OCI-LY1 (cell line): ENCODE measurements around the gene TTLL10.

Source experiments
- EZH2 ChIP-seq: fragments of 200-600 bp; sonication (generic), shearing (Covaris generic); IDR thresholded peaks from 2 replicates; pipeline ENCODE4 v1.8.0; 2017; ENCODE audit warnings: borderline replicate concordance, mixed run types, mild to moderate bottlenecking, antibody characterized with exemption, low read length, moderate library complexity, mixed read lengths
- TF ChIP-seq, protein P1 (sequence below): fragments of 200-600 bp; sonication (generic), shearing (Covaris generic); IDR thresholded peaks from 2 replicates; pipeline ENCODE4 v1.5.1; 2017; ENCODE audit warnings: mild to moderate bottlenecking, antibody characterized with exemption, low read length, moderate library complexity, mixed read lengths

DNA sequence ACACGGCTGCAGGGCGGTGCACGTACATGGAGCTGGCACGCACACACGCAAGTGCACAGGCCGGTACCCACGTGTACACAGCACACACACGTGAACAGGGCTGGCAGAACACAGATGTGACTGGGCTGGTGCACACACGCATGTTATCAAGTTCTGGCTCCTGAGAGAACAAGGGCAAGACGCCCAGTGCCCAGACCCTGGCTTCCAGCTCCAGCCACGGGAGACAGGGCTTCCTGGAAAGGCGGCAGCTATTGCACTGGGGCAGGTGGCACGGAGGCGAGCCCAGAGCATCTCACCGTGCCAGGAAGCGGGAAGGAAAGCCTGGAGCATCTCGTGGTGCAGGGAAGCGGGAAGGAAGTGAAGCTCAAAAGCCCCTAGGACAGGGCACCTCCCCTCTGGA lies 52.2 kb downstream of the TTLL10 start:
- TF ChIP-seq, protein P1, sequence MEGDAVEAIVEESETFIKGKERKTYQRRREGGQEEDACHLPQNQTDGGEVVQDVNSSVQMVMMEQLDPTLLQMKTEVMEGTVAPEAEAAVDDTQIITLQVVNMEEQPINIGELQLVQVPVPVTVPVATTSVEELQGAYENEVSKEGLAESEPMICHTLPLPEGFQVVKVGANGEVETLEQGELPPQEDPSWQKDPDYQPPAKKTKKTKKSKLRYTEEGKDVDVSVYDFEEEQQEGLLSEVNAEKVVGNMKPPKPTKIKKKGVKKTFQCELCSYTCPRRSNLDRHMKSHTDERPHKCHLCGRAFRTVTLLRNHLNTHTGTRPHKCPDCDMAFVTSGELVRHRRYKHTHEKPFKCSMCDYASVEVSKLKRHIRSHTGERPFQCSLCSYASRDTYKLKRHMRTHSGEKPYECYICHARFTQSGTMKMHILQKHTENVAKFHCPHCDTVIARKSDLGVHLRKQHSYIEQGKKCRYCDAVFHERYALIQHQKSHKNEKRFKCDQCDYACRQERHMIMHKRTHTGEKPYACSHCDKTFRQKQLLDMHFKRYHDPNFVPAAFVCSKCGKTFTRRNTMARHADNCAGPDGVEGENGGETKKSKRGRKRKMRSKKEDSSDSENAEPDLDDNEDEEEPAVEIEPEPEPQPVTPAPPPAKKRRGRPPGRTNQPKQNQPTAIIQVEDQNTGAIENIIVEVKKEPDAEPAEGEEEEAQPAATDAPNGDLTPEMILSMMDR: no peak
- TF ChIP-seq EZH2: no peak
